Stimulated activated CD4-positive, alpha-beta T cell treated with anti-CD3 and anti-CD28 coated beads, TNF-alpha, amount 100 ng/mL, for 4 hours (primary cell): ENCODE results near the gene PIEZO1.

Source experiments
- DNase-seq, 3 experiments: peaks; one replicate each; pipeline ENCODE4 v3.0.0-alpha.2; 2020; ENCODE audit warnings: low read depth in 3 of 3

The PIEZO1 gene

GRCh38 chr16:88737298-88738150 is 47.5 kb downstream of the PIEZO1 start:
- DNase-seq: peak; percentile 32 to 48 (median 37)

DNA sequence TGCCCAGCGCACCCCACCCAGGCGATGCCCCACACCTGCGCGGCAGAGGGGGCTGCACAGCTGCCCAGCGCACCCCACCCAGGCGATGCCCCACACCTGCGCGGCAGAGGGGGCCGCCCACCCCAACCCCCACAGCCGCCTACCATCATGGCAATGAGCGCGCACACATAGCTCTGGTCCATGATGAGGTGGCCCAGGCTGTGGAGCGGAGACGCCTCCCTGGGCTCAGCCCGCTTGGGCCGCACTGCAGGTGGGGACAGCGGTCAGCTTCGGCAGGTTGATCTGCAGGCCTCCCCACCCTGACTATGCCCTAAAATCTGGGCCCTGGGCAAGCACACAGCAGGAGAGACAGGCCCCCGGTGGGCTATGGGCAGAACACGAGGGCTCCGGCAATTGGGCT is 48.5 kb downstream of the PIEZO1 start:
- DNase-seq: no peak

DNA sequence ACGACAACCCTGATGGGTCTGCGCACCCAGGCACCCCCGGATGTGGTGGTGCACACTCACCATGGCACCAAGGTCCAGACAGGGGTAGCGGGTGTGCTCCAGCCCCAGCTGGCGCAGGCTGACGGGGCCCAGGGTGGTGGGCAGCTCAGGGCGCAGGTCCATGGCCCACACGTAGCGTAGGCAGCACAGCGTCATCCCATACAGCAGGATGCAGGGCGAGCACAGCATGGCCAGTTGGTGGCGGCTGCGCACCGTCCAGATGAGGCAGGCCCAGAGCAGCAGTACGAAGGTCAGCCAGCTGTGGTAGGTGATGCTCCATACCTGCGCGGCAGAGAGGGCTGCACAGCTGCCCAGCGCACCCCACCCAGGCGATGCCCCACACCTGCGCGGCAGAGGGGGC is 48.9 kb downstream of the PIEZO1 start:
- DNase-seq: no peak

DNA sequence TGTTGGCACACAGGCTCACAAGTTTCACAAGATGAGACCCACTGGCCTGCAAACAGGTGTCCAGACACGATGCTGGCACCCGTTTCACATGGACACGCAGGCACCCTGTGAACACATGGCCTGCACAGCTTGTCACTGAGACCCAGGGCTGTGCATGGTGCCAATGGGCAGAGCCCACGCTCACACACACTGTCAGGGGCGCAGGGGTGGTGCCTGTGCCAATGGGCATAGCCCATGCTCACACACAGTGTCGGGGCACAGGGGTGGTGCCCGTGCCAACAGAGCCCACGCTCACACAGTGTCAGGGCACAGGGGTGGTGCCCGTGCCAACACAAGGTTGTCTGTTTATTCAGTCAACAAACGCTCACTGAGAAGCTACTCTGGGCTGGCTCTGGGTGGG is 49.4 kb downstream of the PIEZO1 start:
- DNase-seq: no peak

GRCh38 chr16:88735121-88735520 is 49.9 kb downstream of the PIEZO1 start:
- DNase-seq: no peak

GRCh38 chr16:88734361-88734728 is 50.7 kb downstream of the PIEZO1 start:
- DNase-seq: no peak

DNA sequence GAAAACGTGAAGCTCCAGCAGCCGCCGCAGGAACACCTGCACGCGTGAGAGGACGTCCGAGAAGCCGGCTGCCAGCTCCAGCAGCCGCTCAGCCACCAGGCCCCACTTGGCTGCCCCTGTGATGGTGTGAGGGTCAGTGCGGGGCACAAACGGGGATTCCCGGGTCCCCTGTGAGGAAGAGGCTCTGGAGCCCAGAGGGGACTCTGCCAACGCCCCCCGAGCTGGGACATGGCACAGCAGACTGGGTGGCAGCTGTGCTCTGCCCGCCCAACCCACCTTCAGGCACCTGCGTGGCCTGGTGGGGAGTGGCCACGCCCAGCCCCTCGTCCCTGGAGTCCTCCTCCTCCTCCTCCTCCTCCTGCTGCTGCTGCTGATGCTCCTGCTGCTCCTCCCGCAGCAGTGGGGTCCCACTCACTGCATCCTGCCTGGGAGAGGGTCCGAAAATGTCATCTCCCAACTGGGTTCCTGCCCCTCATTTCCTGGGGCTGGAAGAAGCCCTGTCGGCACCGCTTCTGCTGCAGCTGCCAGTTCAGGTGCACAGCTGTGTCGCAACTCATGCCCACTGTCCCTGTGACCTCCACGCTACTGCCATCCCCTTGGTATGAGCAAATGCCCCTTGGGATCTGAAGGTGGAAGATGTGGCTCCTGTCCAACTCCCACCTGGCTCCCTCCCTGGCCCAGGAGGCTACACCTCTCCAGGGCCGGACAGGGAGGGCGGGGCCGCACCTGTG is 51.2 kb downstream of the PIEZO1 start:
- DNase-seq: no peak

DNA sequence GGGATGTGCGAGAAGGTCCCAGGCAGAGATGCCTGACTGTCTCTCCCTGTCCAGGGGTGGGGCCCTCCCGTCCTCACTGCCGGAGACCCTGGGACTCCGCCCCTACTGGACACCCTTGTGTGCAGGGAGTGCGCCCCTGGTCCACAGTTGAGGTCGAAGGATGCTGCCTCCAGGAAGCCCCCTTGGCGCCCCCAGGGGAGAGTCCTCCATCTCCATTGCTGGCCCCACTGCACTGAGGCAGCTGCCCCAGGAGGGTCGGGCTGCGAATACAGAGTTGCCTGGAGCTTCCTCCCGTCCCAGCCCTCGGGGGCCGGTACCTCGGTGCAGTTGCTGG is 52.1 kb downstream of the PIEZO1 start:
- no peak for DNase-seq

- no peak for DNase-seq
Measured at GRCh38 chr16:88732172-88732960, 52.7 kb downstream of the PIEZO1 start.

GRCh38 chr16:88731699-88732098 is 53.3 kb downstream of the PIEZO1 start:
- DNase-seq: no peak

- no peak for DNase-seq
Measured at GRCh38 chr16:88730632-88731607, 54.1 kb downstream of the PIEZO1 start.

DNA sequence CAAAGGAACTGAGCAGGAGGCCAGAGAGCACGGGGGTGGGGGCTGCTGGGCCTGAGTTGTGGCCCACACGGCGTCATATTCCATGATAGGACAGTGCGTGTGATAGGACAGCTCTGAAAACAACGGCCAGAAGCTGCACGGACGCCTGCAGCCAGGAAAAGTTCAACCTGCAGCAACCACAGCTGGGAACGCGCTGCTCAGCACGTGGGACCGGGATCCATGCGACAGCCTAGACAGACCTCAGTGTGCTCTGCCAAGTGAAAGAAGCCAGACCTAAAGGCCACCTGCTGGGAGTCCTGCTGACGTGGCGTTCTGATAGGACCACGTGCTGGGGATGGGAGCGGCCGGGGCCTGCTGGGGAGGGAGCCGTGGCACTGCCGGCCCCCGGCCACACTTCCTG is 57.1 kb downstream of the PIEZO1 start:
- DNase-seq: no peak

DNA sequence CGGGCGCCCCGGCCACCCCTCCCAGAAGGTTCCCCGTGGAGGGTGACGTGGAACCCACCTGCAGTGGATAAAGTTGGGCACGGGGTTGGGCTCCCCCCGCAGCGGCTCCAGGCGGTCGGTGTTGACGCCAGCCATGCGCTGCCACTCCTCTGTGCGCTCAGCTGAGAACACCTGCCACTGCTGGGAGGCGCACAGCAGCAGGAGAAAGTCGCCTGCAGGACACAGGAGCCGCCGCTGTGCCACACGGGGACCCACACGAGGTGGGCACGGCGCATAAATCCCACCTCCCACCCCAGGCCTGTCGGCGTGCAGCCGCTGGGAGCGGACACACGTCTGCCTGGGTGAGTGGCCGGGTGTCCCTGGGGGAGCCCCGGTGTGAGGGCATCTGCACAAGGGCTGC is 58.0 kb downstream of the PIEZO1 start:
- no peak for DNase-seq

DNA sequence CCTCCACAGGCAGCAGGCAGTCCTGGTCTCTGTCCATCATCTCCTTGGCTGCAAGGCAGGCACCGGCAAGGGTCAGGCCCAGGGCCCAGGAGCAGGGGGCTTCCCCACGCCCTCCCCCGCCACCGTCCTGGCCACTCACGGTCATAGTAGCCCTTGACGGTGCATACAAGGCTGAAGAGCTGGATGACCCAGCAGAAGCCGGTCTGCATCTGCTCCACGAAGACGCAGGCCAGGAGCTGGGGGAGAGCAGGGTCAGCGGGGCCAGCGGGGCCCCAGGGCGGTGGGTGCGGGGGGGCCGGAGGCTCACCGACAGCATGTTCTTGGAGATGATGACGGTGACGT is 58.6 kb downstream of the PIEZO1 start:
- no peak for DNase-seq

DNA sequence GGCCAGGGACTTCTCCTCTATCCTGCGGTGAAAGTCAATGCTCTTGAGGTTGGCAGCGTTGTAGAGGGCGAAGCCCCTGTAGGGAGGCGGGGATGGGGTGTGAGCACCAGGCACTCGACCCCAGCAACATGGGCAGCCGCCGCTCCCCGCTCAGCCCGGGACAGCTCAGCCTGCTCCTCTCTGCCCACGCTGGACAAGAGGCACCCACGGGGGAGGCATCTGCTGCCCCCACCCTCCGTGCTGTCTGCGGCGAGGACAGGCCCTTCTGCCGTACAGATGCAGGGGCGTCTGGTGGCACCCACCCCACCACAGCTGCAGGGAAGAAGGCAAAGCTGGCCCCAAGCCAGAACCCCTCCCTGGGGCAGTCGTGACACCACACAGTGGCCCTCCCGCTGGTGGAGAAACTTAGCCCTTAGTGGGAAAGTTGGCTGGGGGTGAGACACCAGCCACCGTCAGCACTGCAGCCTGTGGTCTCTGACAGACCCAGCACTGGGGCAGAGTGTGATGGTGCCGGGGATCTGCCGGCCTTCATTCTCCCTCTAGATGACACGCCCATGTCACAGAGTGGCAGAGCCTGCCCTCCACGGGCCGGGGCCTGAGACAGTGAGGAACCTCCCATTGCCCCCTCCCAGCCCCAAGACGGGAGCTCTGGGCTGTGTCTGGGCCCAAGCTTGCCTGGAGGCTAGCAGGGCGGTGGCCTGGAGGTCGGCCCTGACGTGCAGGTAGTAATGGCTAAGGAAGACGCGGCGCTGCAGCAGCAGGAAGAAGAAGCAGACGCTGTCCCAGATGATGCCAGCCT is 59.2 kb downstream of the PIEZO1 start:
- no peak for DNase-seq

DNA sequence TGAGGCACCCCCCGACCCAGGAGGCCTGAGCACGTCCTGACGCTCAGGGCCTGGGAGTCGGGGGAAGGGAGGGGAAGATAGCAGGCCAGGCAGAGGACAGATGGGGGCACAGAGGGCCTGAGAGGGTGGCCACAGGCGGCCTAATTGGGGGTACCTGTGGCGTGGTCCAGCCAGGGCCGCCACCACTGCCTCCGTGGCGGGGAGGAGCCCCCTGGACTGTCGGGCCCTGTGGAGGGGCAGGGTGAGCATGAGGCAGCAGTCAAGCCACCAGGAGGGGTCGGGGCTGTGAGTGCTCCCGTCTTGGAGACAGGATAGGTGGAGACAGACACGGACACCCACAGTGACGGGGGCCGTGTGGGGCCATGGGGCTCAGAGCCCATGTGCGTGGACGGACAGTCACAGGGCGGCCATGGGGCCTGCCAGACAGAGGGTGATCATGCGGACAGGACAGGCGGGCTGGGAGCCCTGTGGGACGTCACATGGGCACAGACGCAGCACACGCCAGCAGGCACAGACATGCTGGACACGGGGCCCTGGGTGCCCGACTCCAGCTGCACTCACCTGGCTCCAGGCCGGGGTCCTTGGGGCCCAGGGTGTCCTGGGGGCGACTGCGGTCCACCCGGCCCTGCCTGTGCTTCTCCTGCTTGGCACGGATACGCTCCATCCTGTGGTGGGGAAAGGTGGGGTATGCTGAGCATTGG is 60.0 kb downstream of the PIEZO1 start:
- no peak for DNase-seq

DNA sequence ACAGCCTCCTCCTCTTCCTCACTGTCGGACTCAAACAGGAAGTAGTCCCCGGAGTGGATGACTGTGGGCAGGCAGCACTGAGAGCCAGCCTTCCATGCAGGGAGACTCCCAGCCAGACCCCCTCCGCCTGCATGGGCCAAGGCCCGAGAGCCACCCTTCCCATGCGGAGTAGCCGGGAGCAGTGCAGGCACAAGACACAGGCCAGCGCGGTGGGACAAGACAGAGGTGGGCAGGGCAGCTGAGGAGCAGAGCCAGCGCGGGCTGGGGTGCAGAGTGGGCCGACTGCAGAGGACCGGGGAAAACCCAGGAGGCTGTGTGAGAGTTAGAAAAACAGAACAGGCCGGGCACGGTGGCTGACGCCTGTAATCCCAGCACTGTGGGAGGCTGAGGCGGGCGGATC is 61.1 kb downstream of the PIEZO1 start:
- no peak for DNase-seq

DNA sequence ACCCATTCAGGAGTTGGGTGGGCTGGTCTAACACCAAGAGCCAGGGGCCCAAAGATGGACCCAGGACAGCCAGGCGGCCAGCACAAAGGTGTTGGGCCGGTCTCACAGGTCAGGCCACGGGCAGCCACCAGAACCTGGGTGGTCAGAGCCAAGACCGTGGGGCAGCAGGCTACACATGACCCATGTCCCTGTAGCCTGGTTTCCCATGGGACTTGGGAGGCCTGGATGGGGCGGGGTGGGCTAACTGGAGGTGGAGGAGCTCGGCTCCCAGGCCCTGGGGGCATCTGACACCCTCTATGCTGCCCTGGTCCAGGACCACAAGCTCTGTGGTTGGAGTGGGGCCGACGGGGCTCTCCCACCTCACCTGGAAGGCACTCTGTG is 61.5 kb downstream of the PIEZO1 start:
- no peak for DNase-seq

GRCh38 chr16:88722784-88723506 is 62.1 kb downstream of the PIEZO1 start:
- no peak for DNase-seq
